Measurements from ENCODE around the gene HOXA4.

HOXA4 gene

DNA sequence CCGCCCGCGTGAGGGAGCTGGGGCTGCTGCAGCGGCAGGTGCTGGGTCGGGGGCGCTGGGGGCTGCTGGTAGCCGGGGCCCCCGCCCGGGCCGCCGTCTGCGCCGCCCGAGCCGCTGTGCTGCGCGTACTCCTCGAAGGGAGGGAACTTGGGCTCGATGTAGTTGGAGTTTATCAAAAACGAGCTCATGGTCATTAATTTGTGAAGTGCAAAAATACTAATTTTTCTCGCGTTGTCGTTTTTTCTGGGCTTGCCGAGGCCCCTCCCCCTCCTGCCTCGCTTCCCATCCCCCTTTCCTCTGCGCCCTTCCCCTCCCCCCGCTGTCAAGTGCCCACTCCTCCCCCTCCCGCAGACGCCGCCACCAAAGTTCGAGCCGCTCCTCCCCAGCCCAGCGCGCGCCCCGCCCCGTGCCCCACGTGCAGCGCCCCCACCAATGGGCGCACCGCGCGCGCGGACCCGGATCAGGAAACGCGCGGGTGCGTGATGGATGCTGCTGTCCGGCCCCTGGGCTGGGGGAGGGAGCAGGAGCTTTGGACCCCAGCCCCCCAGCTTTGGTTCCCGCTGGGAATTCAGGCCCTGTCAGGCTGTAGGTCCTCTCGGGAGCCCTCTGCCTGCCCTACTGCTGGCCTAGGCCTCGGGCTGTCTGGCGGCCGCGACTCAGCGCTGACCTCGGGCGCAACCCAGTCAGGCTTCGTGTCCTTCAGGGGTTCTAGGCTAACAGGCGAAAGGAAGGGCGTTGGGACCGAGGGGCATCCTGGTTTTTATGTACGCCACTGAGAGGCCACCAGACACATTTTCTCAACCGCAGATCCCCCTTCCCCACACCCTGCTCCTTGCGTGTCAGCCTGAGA is at the start of gene HOXA4:
HOXA4 (minus strand) TSS at position 218 of the 850 bp plus-strand sequence; CDS start at position 194, 24 bp downstream.
- peak within 1 kb of the TSS; percentile 10 for H3K4me3 ChIP-seq (ENCODE audit: low read length)
- TF ChIP-seq, protein P1, sequence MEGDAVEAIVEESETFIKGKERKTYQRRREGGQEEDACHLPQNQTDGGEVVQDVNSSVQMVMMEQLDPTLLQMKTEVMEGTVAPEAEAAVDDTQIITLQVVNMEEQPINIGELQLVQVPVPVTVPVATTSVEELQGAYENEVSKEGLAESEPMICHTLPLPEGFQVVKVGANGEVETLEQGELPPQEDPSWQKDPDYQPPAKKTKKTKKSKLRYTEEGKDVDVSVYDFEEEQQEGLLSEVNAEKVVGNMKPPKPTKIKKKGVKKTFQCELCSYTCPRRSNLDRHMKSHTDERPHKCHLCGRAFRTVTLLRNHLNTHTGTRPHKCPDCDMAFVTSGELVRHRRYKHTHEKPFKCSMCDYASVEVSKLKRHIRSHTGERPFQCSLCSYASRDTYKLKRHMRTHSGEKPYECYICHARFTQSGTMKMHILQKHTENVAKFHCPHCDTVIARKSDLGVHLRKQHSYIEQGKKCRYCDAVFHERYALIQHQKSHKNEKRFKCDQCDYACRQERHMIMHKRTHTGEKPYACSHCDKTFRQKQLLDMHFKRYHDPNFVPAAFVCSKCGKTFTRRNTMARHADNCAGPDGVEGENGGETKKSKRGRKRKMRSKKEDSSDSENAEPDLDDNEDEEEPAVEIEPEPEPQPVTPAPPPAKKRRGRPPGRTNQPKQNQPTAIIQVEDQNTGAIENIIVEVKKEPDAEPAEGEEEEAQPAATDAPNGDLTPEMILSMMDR (conservative IDR thresholded peaks at IDR 0.05; ENCODE audit: low read depth, low read length) = no peak
- DNase-seq (ENCODE audit: low read depth) = no peak

DNA sequence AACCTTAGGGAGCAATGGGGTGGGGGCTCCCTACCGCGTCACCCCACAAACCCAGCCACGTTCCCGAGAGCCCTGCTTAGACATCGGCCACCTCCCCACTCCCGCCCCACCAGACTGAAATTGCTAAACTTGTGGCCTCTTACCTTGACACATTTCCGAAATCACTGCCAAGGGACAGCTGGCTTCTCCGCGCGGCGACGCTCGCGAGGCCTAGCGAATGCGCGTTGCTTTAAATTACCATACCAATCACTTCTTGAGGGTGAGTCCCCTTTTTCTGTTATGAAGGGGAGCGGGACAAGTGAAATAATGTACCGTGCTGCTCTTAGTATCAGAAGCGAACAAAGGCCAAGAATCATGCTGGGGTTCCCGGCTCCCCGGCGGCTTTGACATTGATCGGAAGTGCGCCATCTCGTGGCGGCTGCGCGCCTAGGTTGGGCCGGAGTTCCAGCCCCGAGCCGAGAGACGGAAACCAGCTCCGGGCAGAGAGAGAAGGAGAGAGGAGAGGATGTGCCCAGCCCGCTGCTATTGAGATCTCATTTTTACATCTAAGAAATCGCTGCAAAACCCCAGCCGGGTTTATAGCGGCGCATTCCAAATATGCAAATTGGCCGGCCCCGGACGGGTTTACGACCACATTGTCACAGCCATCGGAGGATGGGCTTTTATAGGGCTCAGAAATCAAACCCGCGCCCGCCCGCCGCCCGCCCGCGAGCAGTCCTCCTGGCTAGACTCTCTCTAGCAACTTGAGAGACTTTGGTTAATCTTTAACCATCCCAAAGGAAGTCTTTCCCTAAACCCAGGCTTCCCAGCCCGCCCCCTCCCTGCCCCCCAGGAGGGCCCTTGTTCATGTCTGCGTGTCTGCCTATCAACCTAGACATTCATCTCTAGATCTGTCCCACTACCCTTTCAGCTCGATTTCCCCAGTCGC is 49.2 kb upstream of the HOXA4 start:
- no peak overlapping the region for H3K4me3 ChIP-seq (ENCODE audit: low read length)
- TF ChIP-seq, protein P1 (conservative IDR thresholded peaks at IDR 0.05; ENCODE audit: low read depth, low read length) = peak; percentile 84
- DNase-seq (ENCODE audit: low read depth) = no peak

DNA sequence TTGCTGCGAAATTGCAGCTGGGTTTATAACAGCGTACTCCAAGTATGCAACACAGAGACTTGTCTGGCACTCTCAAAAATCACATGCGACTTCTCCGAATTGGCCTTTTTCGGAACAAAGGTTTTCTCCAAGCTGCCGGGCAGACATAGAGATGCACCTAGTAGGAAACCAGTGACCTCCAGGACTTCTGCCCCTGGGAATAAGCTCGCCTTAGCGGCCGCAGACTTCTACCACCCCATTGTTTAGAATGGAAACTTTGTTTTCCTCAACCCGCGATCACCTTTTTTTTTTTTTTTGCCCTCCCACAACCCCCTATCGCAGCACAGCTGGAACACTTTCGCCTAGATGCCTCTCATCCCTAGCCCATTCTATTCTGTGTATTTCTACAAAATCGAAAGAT is 48.5 kb upstream of the HOXA4 start:
- H3K4me3 ChIP-seq (ENCODE audit: low read length) = no peak overlapping the region
- no peak for DNase-seq (ENCODE audit: low read depth)
- TF ChIP-seq, protein P1 (conservative IDR thresholded peaks at IDR 0.05; ENCODE audit: low read depth, low read length) = no peak

DNA sequence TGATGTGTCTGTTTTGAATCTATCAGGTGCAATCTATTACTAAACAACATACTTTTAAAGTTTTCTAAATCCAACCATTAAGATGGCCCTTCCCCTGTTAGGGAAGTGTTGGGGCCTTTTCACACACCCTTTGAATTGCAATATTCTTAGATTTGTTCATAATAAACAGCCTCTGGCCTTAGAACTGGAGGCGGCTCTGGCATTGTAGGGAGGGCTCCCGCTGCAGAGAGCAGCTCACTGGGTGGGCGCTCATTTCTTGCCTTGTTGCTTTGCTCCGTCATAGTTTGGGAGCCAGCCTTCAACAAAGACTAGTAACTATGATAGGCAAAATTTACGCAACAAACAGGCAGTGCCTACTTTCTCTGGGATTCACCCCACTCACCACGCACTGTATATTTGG is 47.8 kb upstream of the HOXA4 start:
- no peak for DNase-seq (ENCODE audit: low read depth)
- TF ChIP-seq, protein P1 (conservative IDR thresholded peaks at IDR 0.05; ENCODE audit: low read depth, low read length) = no peak
- H3K4me3 ChIP-seq (ENCODE audit: low read length) = no peak overlapping the region

DNA sequence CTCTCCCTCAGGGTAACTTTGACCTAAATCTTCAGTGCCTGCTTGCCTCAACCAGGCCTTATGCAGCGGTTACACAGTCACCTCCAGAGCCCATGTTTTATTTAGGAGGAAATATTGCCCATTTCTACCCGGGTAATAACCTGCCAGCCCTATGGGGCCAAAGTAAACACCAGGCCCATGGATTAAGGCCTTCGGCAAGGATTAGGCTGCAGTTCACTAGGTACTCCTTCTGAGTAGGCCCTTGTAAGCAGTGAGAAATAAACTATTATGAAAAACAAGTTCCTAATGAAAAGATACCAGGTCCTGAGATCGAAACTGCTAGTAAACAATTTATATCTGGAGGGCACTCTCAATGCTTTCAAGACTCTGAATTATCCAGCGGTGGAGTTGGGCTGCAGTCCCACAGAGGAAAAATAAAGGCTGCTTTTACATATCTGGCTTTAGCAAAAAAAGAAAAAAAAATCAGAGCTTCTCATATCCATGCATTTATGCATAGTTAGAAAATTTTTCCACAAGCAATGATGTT is 47.3 kb upstream of the HOXA4 start:
- TF ChIP-seq, protein P1 (conservative IDR thresholded peaks at IDR 0.05; ENCODE audit: low read depth, low read length) = no peak
- H3K4me3 ChIP-seq (ENCODE audit: low read length) = no peak overlapping the region
- no peak for DNase-seq (ENCODE audit: low read depth)

DNA sequence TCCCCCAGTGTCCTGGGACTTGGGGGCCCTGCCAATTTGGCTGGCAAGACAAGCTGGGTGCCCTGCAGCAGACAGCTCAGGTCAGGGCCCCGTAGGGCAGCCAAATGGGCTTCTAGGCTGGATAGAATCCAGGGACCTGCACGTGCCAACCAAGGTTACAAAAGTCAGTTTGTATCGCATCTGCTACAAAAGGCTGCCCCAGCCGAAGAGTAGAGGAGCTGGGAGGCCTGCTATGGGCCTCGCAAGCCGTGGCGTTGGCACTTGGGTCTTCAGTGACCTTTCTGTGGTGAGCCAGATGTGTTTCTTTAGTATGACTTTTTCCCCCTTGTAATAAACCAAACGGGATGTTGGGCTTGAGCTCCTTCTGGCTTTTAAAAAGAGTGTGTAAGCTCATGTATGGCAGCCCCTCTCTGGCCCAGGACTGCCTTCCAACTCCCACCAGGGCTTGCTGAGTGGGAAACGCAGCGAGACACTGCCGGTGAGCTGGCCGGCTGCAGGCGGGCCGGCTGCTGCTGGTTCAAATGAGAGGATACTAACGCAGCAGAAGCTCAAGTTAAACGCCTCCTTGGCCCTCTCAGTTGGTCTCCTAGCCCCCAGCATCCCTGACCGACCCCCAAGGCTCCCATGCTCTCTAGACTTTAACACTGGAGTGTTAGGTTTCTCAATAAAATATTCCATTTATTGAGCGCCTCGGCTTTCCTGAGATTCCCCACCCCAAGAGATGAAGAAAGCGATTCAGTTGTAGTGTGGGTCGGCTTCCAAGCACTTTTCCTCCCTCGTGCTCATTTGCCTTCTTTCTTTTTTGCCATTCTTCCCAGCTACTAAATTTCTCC is 46.6 kb upstream of the HOXA4 start:
- H3K4me3 ChIP-seq (ENCODE audit: low read length) = no peak overlapping the region
- no peak for DNase-seq (ENCODE audit: low read depth)
- TF ChIP-seq, protein P1 (conservative IDR thresholded peaks at IDR 0.05; ENCODE audit: low read depth, low read length) = no peak

All from retinal pigment epithelial cell (primary cell).